ENCODE results near the gene SYT7. TPM values are rescaled to one million over a fixed set of nuclear protein-coding genes. Genes with fewer than 3 reads are reported as not detected.

The SYT7 gene
- total and polyA plus RNA-seq, 12 donors: 11.5 to 26.1 (median 18.7) TPM

GRCh38 chr11:61524963-61525587 lies 55.8 kb downstream of the SYT7 start:
- Histone ChIP-seq H3K9me3 (no peaks in the 10 kb centered on the region), H3K4me1 (peaks cover 0 to 24% (median 0%) of the 10 kb centered on the region in 9 donors), H3K27me3 (no peaks in the 10 kb centered on the region), H3K27ac (peak overlapping the region in 6 of 10 donors; percentile 5 to 56 (median 36)), H3K36me3 (peaks cover 0 to 25% (median 0%) of the 10 kb centered on the region in 9 donors), H3K4me3 (no peak overlapping the region)
- TF ChIP-seq CTCF (IDR thresholded peaks at IDR 0.05): no peak
- DNase-seq: no peak
- intact Hi-C loops (cut with DNase I): loop anchor here in 2 of 10 donors (5.0 kb wide), 2 partner anchors 47 to 833 kb away; no protein-coding TSS in a partner anchor
- ATAC-seq: peak in 7 of 8 donors; percentile 8 to 53 (median 44)
- 51 to 61% methylated on average over 19 of the region's 19 CpGs for WGBS, 2 donors

- ATAC-seq (no peak), DNase-seq (no peak)
- Histone ChIP-seq H3K27ac (no peak overlapping the region), H3K36me3 (peaks cover 0 to 25% (median 0%) of the 10 kb centered on the region in 9 donors), H3K27me3 (no peaks in the 10 kb centered on the region), H3K4me3 (no peak overlapping the region), H3K4me1 (peaks cover 0 to 17% (median 0%) of the 10 kb centered on the region in 9 donors), H3K9me3 (no peaks in the 10 kb centered on the region)
- TF ChIP-seq CTCF (IDR thresholded peaks at IDR 0.05): no peak
- 91 to 94% methylated on average over 12 of the region's 12 CpGs for WGBS, 2 donors
- intact Hi-C loops (cut with DNase I): no loop called here
Observed at GRCh38 chr11:61524446-61524845, 56.4 kb downstream of the SYT7 start.

GRCh38 chr11:61522881-61523280 lies 58.0 kb downstream of the SYT7 start:
- ATAC-seq: no peak
- intact Hi-C loops (cut with DNase I): no loop called here

More at GRCh38 chr11:61522881-61523280, 58.0 kb downstream of the SYT7 start:
- no peaks in the 10 kb centered on the region for H3K27me3 ChIP-seq
- H3K4me1 ChIP-seq: peaks cover 0 to 14% (median 0%) of the 10 kb centered on the region in 9 donors
- H3K36me3 ChIP-seq: peaks cover 0 to 25% (median 0%) of the 10 kb centered on the region in 9 donors
- DNase-seq: no peak
- WGBS, 2 donors: 91 to 93% methylated on average over 15 of the region's 15 CpGs
- no peaks in the 10 kb centered on the region for H3K9me3 ChIP-seq
- TF ChIP-seq CTCF (IDR thresholded peaks at IDR 0.05): no peak
- no peak overlapping the region for H3K27ac ChIP-seq
- no peak overlapping the region for H3K4me3 ChIP-seq
